Neural cell (in vitro differentiated cells): ENCODE results near the gene ATP5F1C. TPM values are rescaled to one million over a fixed set of nuclear protein-coding genes. Genes with fewer than 3 reads are reported as not detected.

ENCODE experiments used
- H2AFZ ChIP-seq: fragments of 200-600, 300-800 bp; sonication (generic), shearing (Covaris generic); 2 replicates; pipeline ENCODE4 v1.6.0; 2014; ENCODE audit warnings: low read depth, mild to moderate bottlenecking, antibody characterized with exemption, low read length, moderate library complexity
- H3F3A ChIP-seq: fragments of 200-600 bp; shearing (Covaris generic); 2 replicates; pipeline ENCODE4 v1.6.1; 2016; ENCODE audit warnings: mild to moderate bottlenecking, moderate library complexity, mixed read lengths, antibody characterized with exemption, low read length; ENCODE audit not compliant: insufficient read depth, poor library complexity, severe bottlenecking
- H3K27ac ChIP-seq: fragments of 200-600, 300-800 bp; sonication (generic), shearing (Covaris generic); 2 replicates; pipeline ENCODE4 v1.5.1; 2014; ENCODE audit warnings: mild to moderate bottlenecking, low read length, moderate library complexity
- H3K27me3 ChIP-seq: fragments of 300-800, 200-600 bp; sonication (generic), shearing (Covaris generic); 2 replicates; pipeline ENCODE4 v1.6.0; 2014; ENCODE audit warnings: mild to moderate bottlenecking, low read depth, low read length, moderate library complexity; ENCODE audit not compliant: insufficient read depth
- H3K36me3 ChIP-seq: fragments of 300-800, 200-600 bp; sonication (generic), shearing (Covaris generic); 2 replicates; pipeline ENCODE4 v1.5.1; 2014; ENCODE audit warnings: mild to moderate bottlenecking, antibody characterized with exemption, low read length, moderate library complexity; ENCODE audit not compliant: insufficient read depth
- H3K4me2 ChIP-seq: fragments of 300-800, 200-600 bp; sonication (generic), shearing (Covaris generic); 2 replicates; pipeline ENCODE4 v1.6.0; 2014; ENCODE audit warnings: mild to moderate bottlenecking, low read length
- H3K4me3 ChIP-seq: fragments of 300-800, 200-600 bp; sonication (generic), shearing (Covaris generic); 2 replicates; pipeline ENCODE4 v1.5.1; 2014; ENCODE audit warnings: mild to moderate bottlenecking, low read length, moderate library complexity
- H3K79me2 ChIP-seq: fragments of 200-600 bp; shearing (Covaris generic); replicated peaks from 2 replicates; pipeline ENCODE4 v1.6.0; 2014; ENCODE audit warnings: mild to moderate bottlenecking, low read length, moderate library complexity; ENCODE audit not compliant: insufficient read depth
- H3K9ac ChIP-seq: fragments of 300-800, 200-600 bp; sonication (generic), shearing (Covaris generic); 2 replicates; pipeline ENCODE4 v1.6.1; 2016; ENCODE audit warnings: mild to moderate bottlenecking, low read length, mixed read lengths
- H3K9me2 ChIP-seq: fragments of 200-600 bp; shearing (Covaris generic); 2 replicates; pipeline ENCODE4 v1.6.1; 2016; ENCODE audit warnings: mild to moderate bottlenecking, low read length, mixed read lengths; ENCODE audit not compliant: insufficient read depth
- H3K9me3 ChIP-seq: fragments of 200-600, 300-800 bp; sonication (generic), shearing (Covaris generic); 2 replicates; pipeline ENCODE4 v1.6.1; 2016; ENCODE audit warnings: mild to moderate bottlenecking, mixed run types, low read length, moderate library complexity, mixed read lengths
- H4K20me1 ChIP-seq: fragments of 200-600 bp; shearing (Covaris generic); 2 replicates; pipeline ENCODE4 v1.6.1; 2016; ENCODE audit warnings: mild to moderate bottlenecking, mixed run types; ENCODE audit not compliant: insufficient read depth
- CTCF ChIP-seq: fragments of 450-650 bp; IDR thresholded peaks from 2 replicates; pipeline ENCODE4 v1.5.1; 2014; ENCODE audit warnings: antibody characterized with exemption, mild to moderate bottlenecking, moderate library complexity; ENCODE audit not compliant: poor library complexity, severe bottlenecking
- EP300 ChIP-seq: fragments of 450-650 bp; conservative IDR thresholded peaks from 2 replicates; pipeline ENCODE4 v1.6.1; 2014; ENCODE audit warnings: antibody characterized with exemption, mild to moderate bottlenecking, moderate library complexity; ENCODE audit not compliant: poor library complexity, severe bottlenecking
- EZH2 ChIP-seq: fragments of 200-600, 300-800 bp; shearing (Covaris generic), sonication (generic); IDR thresholded peaks from 2 replicates; pipeline ENCODE4 v1.6.1; 2014; ENCODE audit warnings: antibody characterized with exemption, low read length, borderline replicate concordance, mild to moderate bottlenecking; ENCODE audit not compliant: insufficient read depth, poor library complexity, severe bottlenecking
- MXI1 ChIP-seq: fragments of 450-650 bp; conservative IDR thresholded peaks from 2 replicates; pipeline ENCODE4 v1.6.1; 2014; ENCODE audit warnings: antibody characterized with exemption, mild to moderate bottlenecking; ENCODE audit not compliant: poor library complexity, severe bottlenecking
- POLR2AphosphoS5 ChIP-seq: IDR thresholded peaks from 2 replicates; pipeline ENCODE4 v1.6.1; 2012
- RAD21 ChIP-seq: fragments of 450-650 bp; conservative IDR thresholded peaks from 2 replicates; pipeline ENCODE4 v1.6.1; 2014; ENCODE audit warnings: antibody characterized with exemption, mild to moderate bottlenecking, moderate library complexity
- REST ChIP-seq: IDR thresholded peaks from 2 replicates; pipeline ENCODE4 v1.6.1; 2012; ENCODE audit warnings: borderline replicate concordance
- SMC3 ChIP-seq: fragments of 450-650 bp; conservative IDR thresholded peaks from 2 replicates; pipeline ENCODE4 v1.6.1; 2014; ENCODE audit warnings: antibody characterized with exemption, mild to moderate bottlenecking, moderate library complexity; ENCODE audit not compliant: poor library complexity
- TAF1 ChIP-seq: IDR thresholded peaks from 2 replicates; pipeline ENCODE4 v1.6.1; 2012; ENCODE audit warnings: low read depth
- polyA plus RNA-seq: library from polyadenylated mRNA; depleted of rRNA; stranded (reverse); fragments of >200 nt; gene quantifications from 2 replicates; pipeline ENCODE4 v1.2.3, GENCODE V29; 2014

The ATP5F1C gene
- polyA plus RNA-seq, 1 donor from 2014 or later = 497 TPM

- Histone ChIP-seq H3K4me3 (no peak overlapping the region), H3K9me3 (no peaks in the 10 kb centered on the region), H3K9me2 (no peaks in the 10 kb centered on the region), H2AFZ (no peak overlapping the region), H3K36me3 (peaks cover 4% of the 10 kb centered on the region), H4K20me1 (no peaks in the 10 kb centered on the region), H3K9ac (no peak overlapping the region), H3F3A (no peaks in the 10 kb centered on the region), H3K79me2 (no peaks in the 10 kb centered on the region), H3K27ac (no peak overlapping the region), H3K4me2 (no peak overlapping the region), H3K27me3 (no peaks in the 10 kb centered on the region)
- TF ChIP-seq TAF1 (no peak), EP300 (no peak), REST (no peak), CTCF (no peak), EZH2 (no peak), RAD21 (no peak), POLR2AphosphoS5 (no peak), SMC3 (no peak), MXI1 (no peak)
These were observed 19.6 kb upstream of the ATP5F1C start for GRCh38 chr10:7768417-7768816.

GRCh38 chr10:7773845-7774801, 13.9 kb upstream of the ATP5F1C start:
- Histone ChIP-seq H3F3A (no peaks in the 10 kb centered on the region), H3K4me2 (no peak overlapping the region), H3K36me3 (no peaks in the 10 kb centered on the region), H3K9me2 (no peaks in the 10 kb centered on the region), H3K27ac (no peak overlapping the region), H3K79me2 (no peaks in the 10 kb centered on the region), H4K20me1 (no peaks in the 10 kb centered on the region), H3K4me3 (no peak overlapping the region), H3K27me3 (no peaks in the 10 kb centered on the region), H3K9ac (no peak overlapping the region), H2AFZ (no peak overlapping the region), H3K9me3 (no peaks in the 10 kb centered on the region)
- TF ChIP-seq RAD21 (no peak), POLR2AphosphoS5 (no peak), TAF1 (no peak), CTCF (no peak), EZH2 (no peak), REST (no peak), EP300 (no peak), SMC3 (no peak), MXI1 (no peak)
